Gastroesophageal sphincter (tissue), 4 donors: ENCODE measurements around the gene SLC39A11. TPM values are rescaled to one million over a fixed set of nuclear protein-coding genes. Genes with fewer than 3 reads are reported as not detected.

Experiments
- ATAC-seq: fragments of 150-250 bp; one replicate; pipeline ENCODE4 v1.9.1; 2016; ENCODE audit warnings: mild to moderate bottlenecking, moderate library complexity
- H3K27ac ChIP-seq, 4 donors: fragments of 200-600 bp; sonication (generic) in 3 of 4; 1 replicate in 3 of 4; 2 replicates in 1 of 4; pipeline ENCODE4 v1.5.1; 2016 to 2019
- H3K27me3 ChIP-seq: fragments of 200-600 bp; sonication (generic); one replicate; pipeline ENCODE4 v1.5.1; 2019
- H3K36me3 ChIP-seq, 2 donors: fragments of 200-600 bp; sonication (generic); one replicate each; pipeline ENCODE4 v1.5.1; 2019; ENCODE audit warnings: control low read depth in 1 of 2
- H3K4me1 ChIP-seq, 3 donors: fragments of 200-600 bp; sonication (generic); 1 replicate in 2 of 3; 2 replicates in 1 of 3; pipeline ENCODE4 v1.5.1; 2016 to 2019; ENCODE audit warnings: control low read depth in 2 of 3
- H3K4me3 ChIP-seq, 2 donors: fragments of 200-600 bp; sonication (generic); one replicate each; pipeline ENCODE4 v1.5.1; 2019; ENCODE audit warnings: mild to moderate bottlenecking in 1 of 2, moderate library complexity in 1 of 2
- H3K9me3 ChIP-seq, 3 donors: fragments of 200-600 bp; sonication (generic); one replicate each; pipeline ENCODE4 v1.5.1; 2017 to 2019; ENCODE audit warnings: control low read depth in 2 of 3
- EP300 ChIP-seq: sonication (generic); formaldehyde crosslinking; IDR thresholded peaks from one replicate; pipeline ENCODE4 v1.6.1; 2017; ENCODE audit warnings: antibody characterized with exemption, mild to moderate bottlenecking
- POLR2A ChIP-seq, 2 donors: fragments of 450-650 bp; IDR thresholded peaks; one replicate each; pipeline ENCODE4 v1.6.1; 2017; ENCODE audit warnings: antibody characterized with exemption in 2 of 2, mild to moderate bottlenecking in 2 of 2, moderate library complexity in 1 of 2
- POLR2AphosphoS5 ChIP-seq: sonication (generic); formaldehyde crosslinking; IDR thresholded peaks from one replicate; pipeline ENCODE4 v1.6.1; 2017; ENCODE audit warnings: antibody characterized with exemption
- WGBS, 2 donors: methylation state at CpG; one replicate each; pipeline ENCODE4 v1.1.5; 2018; ENCODE audit warnings: low coverage in 1 of 2; 5-methylcytosine and 5-hydroxymethylcytosine counted together
- total RNA-seq, 4 donors: library from RNA; depleted of rRNA; stranded (reverse); fragments of >200 nt; gene quantifications; one replicate each; pipeline ENCODE4 v1.1.0, GENCODE V29; 2016
- TF ChIP-seq, protein P1 (sequence below), 4 experiments: fragments of 200-600 bp in 2 of 4; fragments of 450-650 bp in 2 of 4; sonication (generic) in 1 of 4; IDR thresholded peaks; one replicate each; pipeline ENCODE4 v1.5.1; 2017 to 2019; ENCODE audit warnings: antibody characterized with exemption in 4 of 4, mild to moderate bottlenecking in 2 of 4, moderate library complexity in 2 of 4

The SLC39A11 gene
- total RNA-seq, 4 donors from 2014 or later: 11.6 to 16.8 (median 14.5) TPM

DNA sequence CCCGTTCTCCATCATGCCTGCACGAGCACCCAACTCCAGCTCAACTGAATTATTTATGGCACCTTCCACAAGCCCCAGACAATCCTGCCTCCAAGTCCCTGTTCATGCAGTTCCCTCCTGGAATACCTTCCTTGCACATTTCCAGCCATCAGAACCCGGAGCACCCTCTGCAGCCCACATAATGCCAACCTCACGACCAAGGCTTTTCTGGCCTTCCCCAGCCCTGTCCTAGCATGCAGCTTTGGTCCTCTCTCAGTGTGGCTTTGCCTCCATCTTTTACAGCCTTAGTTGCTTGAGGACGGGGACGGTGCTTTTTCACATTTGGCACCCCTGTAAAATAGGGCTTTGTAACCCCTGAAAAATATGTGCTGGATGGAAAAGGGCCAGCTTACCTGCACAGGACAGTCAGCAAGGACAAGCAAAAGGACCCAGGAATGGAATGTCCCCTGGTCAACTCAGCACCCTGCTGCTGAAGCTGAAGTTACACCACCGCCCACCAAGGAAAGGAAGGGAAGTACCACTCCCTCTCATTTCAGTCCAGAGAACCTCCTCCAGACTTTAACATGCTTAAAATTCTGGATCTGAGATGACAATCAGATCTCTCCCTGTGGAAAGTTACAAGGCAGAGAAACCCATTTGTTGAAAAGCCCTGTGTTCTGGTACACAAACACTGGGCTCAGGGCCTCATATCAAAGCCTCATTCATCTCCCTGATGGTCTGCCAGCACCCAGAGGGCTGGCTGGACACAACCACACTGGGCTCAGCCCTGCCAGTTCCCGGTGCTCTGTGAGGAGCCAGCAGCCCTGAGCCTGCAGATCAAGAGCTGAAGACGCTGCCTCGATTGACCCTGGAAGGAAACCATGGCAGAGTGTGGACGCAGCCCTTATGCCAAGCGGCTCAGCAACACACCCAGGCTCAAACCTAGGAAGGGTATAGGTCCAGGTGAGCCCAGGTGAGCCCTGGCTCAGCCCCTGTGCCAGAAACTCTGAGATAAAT, 2.9 kb downstream of the SLC39A11 start:
- H3K36me3 ChIP-seq: peaks cover 0 to 31% of the 10 kb centered on the region in 2 donors
- H3K9me3 ChIP-seq: no peaks in the 10 kb centered on the region
- H3K4me3 ChIP-seq: no peak overlapping the region
- no peak for TF ChIP-seq EP300
- 74 to 83% methylated on average over 4 to 7 of the region's 12 CpGs for WGBS, 2 donors
- H3K4me1 ChIP-seq: peaks cover 0 to 46% (median 13%) of the 10 kb centered on the region in 3 donors
- H3K27me3 ChIP-seq: no peaks in the 10 kb centered on the region
- ATAC-seq: no peak
- peak overlapping the region in 2 of 4 donors; percentile 38 to 79 for H3K27ac ChIP-seq

- Histone ChIP-seq H3K4me1 (peaks cover 0 to 45% (median 13%) of the 10 kb centered on the region in 3 donors), H3K9me3 (no peaks in the 10 kb centered on the region), H3K27ac (no peak overlapping the region), H3K36me3 (peaks cover 0 to 42% of the 10 kb centered on the region in 2 donors), H3K27me3 (no peaks in the 10 kb centered on the region), H3K4me3 (no peak overlapping the region)
- WGBS, 2 donors: no CpG with 5 or more reads among the region's 10 CpGs
- no peak for ATAC-seq
- TF ChIP-seq POLR2AphosphoS5: no peak
- TF ChIP-seq, protein P1, sequence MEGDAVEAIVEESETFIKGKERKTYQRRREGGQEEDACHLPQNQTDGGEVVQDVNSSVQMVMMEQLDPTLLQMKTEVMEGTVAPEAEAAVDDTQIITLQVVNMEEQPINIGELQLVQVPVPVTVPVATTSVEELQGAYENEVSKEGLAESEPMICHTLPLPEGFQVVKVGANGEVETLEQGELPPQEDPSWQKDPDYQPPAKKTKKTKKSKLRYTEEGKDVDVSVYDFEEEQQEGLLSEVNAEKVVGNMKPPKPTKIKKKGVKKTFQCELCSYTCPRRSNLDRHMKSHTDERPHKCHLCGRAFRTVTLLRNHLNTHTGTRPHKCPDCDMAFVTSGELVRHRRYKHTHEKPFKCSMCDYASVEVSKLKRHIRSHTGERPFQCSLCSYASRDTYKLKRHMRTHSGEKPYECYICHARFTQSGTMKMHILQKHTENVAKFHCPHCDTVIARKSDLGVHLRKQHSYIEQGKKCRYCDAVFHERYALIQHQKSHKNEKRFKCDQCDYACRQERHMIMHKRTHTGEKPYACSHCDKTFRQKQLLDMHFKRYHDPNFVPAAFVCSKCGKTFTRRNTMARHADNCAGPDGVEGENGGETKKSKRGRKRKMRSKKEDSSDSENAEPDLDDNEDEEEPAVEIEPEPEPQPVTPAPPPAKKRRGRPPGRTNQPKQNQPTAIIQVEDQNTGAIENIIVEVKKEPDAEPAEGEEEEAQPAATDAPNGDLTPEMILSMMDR (IDR thresholded peaks at IDR 0.05): no peak
- no peak for TF ChIP-seq EP300
- TF ChIP-seq POLR2A (IDR thresholded peaks at IDR 0.05): no peak
These were observed 3.9 kb downstream of the SLC39A11 start for GRCh38 chr17:73088561-73088960.

DNA sequence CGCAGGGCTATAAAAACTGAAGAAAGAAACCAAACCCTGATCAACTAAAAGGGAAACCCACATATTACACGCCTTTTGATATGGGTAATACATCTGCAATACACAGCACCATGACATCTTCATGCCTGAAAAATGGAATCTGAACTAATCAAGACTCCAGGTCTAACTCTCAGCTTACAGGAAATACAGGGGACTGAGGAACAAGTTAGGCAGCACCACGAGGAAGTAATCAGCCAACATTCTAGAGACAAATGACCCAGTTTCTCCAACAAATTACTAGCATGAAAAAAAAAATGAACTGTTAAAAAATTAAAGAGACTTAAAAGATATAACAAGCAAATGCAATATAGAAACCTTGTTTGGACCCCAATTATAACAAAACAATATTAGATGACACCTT, 9.1 kb downstream of the SLC39A11 start:
- Histone ChIP-seq H3K9me3 (no peaks in the 10 kb centered on the region), H3K36me3 (peaks cover 0 to 51% of the 10 kb centered on the region in 2 donors), H3K27me3 (no peaks in the 10 kb centered on the region), H3K4me1 (no peaks in the 10 kb centered on the region), H3K4me3 (no peak overlapping the region), H3K27ac (no peak overlapping the region)
- TF ChIP-seq EP300: no peak
- no peak for TF ChIP-seq POLR2AphosphoS5
- no peak for TF ChIP-seq POLR2A (IDR thresholded peaks at IDR 0.05)
- TF ChIP-seq, protein P1 (IDR thresholded peaks at IDR 0.05): no peak
- ATAC-seq: no peak
- WGBS, 2 donors: 47 to 100% methylated on average over 3 of the region's 3 CpGs

DNA sequence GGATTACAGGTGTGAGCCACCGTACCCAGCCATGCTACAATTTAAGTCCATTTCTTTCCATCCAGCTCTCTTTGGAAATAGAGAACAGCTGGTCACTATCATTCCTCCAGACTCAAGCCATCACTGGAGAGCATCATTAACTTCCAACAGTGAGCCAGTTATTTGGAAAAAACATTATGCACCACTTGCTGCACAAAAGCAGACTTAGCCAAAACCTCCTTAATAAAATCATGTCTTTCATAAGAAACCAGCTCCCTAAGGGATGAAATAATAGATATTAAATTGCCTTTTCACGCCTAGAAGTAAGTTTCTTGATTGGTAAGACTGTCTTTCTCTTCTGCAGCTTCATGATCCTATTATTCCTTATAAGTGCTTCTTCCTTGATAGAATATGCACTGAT, 17.9 kb downstream of the SLC39A11 start:
- H3K27ac ChIP-seq: no peak overlapping the region
- no peak overlapping the region for H3K4me3 ChIP-seq
- TF ChIP-seq, protein P1 (IDR thresholded peaks at IDR 0.05): no peak
- TF ChIP-seq EP300 (no peak), POLR2AphosphoS5 (no peak), POLR2A (IDR thresholded peaks at IDR 0.05) (no peak)
- no peak for ATAC-seq
- 56 to 92% methylated on average over 2 of the region's 2 CpGs for WGBS, 2 donors
- peaks cover 0 to 5% (median 0%) of the 10 kb centered on the region in 3 donors for H3K4me1 ChIP-seq
- no peaks in the 10 kb centered on the region for H3K27me3 ChIP-seq
- peaks cover 0 to 26% of the 10 kb centered on the region in 2 donors for H3K36me3 ChIP-seq
- no peaks in the 10 kb centered on the region for H3K9me3 ChIP-seq

- 80 to 81% methylated on average over 1 to 12 of the region's 14 CpGs for WGBS, 2 donors
These were observed 20.1 kb downstream of the SLC39A11 start for GRCh38 chr17:73072219-73072962.

More at GRCh38 chr17:73072219-73072962, 20.1 kb downstream of the SLC39A11 start:
- peaks cover 0 to 23% of the 10 kb centered on the region in 2 donors for H3K36me3 ChIP-seq
- no peak for TF ChIP-seq POLR2AphosphoS5
- TF ChIP-seq EP300: no peak
- TF ChIP-seq POLR2A (IDR thresholded peaks at IDR 0.05): no peak
- TF ChIP-seq, protein P1 (IDR thresholded peaks at IDR 0.05): no peak
- H3K9me3 ChIP-seq: no peaks in the 10 kb centered on the region
- no peaks in the 10 kb centered on the region for H3K27me3 ChIP-seq
- H3K4me1 ChIP-seq: peaks cover 0 to 13% (median 0%) of the 10 kb centered on the region in 3 donors
- no peak overlapping the region for H3K4me3 ChIP-seq
- no peak overlapping the region for H3K27ac ChIP-seq
- no peak for ATAC-seq
